Right atrium auricular region (tissue), 2 donors: ENCODE measurements around the gene C2. TPM values are rescaled to one million over a fixed set of nuclear protein-coding genes. Genes with fewer than 3 reads are reported as not detected.
"Not testable (repeated sequence)": the region's sequence is repeated elsewhere in the genome, so short reads cannot be mapped to it uniquely, and the experiment has no call there.

Experiments
- DNase-seq: peaks from one replicate; pipeline ENCODE4 v3.0.0-alpha.2; 2019; ENCODE audit warnings: low spot score
- H3K27ac ChIP-seq, 2 donors: fragments of 200-600 bp; sonication (generic); 1 replicate in 1 of 2; 2 replicates in 1 of 2; pipeline ENCODE4 v1.5.1; 2016 to 2019
- H3K27me3 ChIP-seq, 2 donors: fragments of 200-600 bp; sonication (generic); one replicate each; pipeline versions ENCODE4 v1.5.1 to v1.6.0; 2017 to 2019
- H3K36me3 ChIP-seq: fragments of 200-600 bp; sonication (generic); one replicate; pipeline ENCODE4 v1.5.1; 2016
- H3K4me1 ChIP-seq, 2 donors: fragments of 200-600 bp; sonication (generic); one replicate each; pipeline versions ENCODE4 v1.5.1 to v1.6.0; 2017 to 2019
- H3K4me3 ChIP-seq, 2 donors: fragments of 200-600 bp; sonication (generic); 1 replicate in 1 of 2; 2 replicates in 1 of 2; pipeline ENCODE4 v1.5.1; 2017 to 2019; ENCODE audit warnings: mild to moderate bottlenecking in 1 of 2, moderate library complexity in 1 of 2
- H3K9me3 ChIP-seq, 2 donors: fragments of 200-600 bp; sonication (generic); one replicate each; pipeline ENCODE4 v1.5.1; 2019
- CTCF ChIP-seq, 2 donors: fragments of 200-600 bp; sonication (generic); IDR thresholded peaks; one replicate each; pipeline ENCODE4 v1.5.1; 2019; ENCODE audit warnings: antibody characterized with exemption in 2 of 2
- total RNA-seq, 2 donors: library from RNA; depleted of rRNA; stranded (reverse); fragments of >200 nt; gene quantifications; one replicate each; pipeline ENCODE4 v1.1.0, GENCODE V29; 2016

C2 gene
- total RNA-seq, 2 donors from 2014 or later: 3.5 to 19.9 TPM

- peaks cover 0 to 13% of the 10 kb centered on the region in 2 donors for H3K4me1 ChIP-seq
- no peak overlapping the region for H3K27ac ChIP-seq
- TF ChIP-seq CTCF (IDR thresholded peaks at IDR 0.05): no peak
- no peaks in the 10 kb centered on the region for H3K9me3 ChIP-seq
- H3K4me3 ChIP-seq: no peak overlapping the region
- H3K27me3 ChIP-seq: no peaks in the 10 kb centered on the region
- DNase-seq: no peak
- no peaks in the 10 kb centered on the region for H3K36me3 ChIP-seq
Observed at GRCh38 chr6:31906122-31906521, 21.4 kb upstream of the C2 start.

GRCh38 chr6:31906727-31907126 lies 20.8 kb upstream of the C2 start:
- H3K27ac ChIP-seq, H3K4me3 ChIP-seq, H3K4me1 ChIP-seq: not testable (repeated sequence)

GRCh38 chr6:31907158-31907813 lies 20.2 kb upstream of the C2 start:
- Histone ChIP-seq H3K4me3 (no peak overlapping the region), H3K27ac (no peak overlapping the region), H3K9me3 (no peaks in the 10 kb centered on the region), H3K4me1 (peaks cover 0 to 9% of the 10 kb centered on the region in 2 donors), H3K36me3 (no peaks in the 10 kb centered on the region), H3K27me3 (no peaks in the 10 kb centered on the region)
- no peak for TF ChIP-seq CTCF (IDR thresholded peaks at IDR 0.05)
- no peak for DNase-seq

More at GRCh38 chr6:31906727-31907126, 20.8 kb upstream of the C2 start:
- not testable (repeated sequence) for H3K36me3 ChIP-seq, H3K27me3 ChIP-seq, DNase-seq, H3K9me3 ChIP-seq

- H3K4me1 ChIP-seq, H3K27ac ChIP-seq, H3K27me3 ChIP-seq, H3K4me3 ChIP-seq, H3K9me3 ChIP-seq, H3K36me3 ChIP-seq, DNase-seq: not testable (repeated sequence)
Observed at GRCh38 chr6:31908255-31908654, 19.3 kb upstream of the C2 start.

GRCh38 chr6:31908791-31909190 lies 18.7 kb upstream of the C2 start:
- Histone ChIP-seq H3K4me3 (no peak overlapping the region), H3K27me3 (no peaks in the 10 kb centered on the region), H3K4me1 (no peaks in the 10 kb centered on the region), H3K9me3 (no peaks in the 10 kb centered on the region), H3K27ac (no peak overlapping the region), H3K36me3 (no peaks in the 10 kb centered on the region)
- no peak for TF ChIP-seq CTCF (IDR thresholded peaks at IDR 0.05)
- DNase-seq: no peak

GRCh38 chr6:31909298-31909697 lies 18.2 kb upstream of the C2 start:
- not testable (repeated sequence) for H3K9me3 ChIP-seq, H3K36me3 ChIP-seq, H3K4me3 ChIP-seq, H3K27ac ChIP-seq, H3K4me1 ChIP-seq, H3K27me3 ChIP-seq, DNase-seq

- Histone ChIP-seq H3K9me3 (no peaks in the 10 kb centered on the region), H3K36me3 (no peaks in the 10 kb centered on the region), H3K4me1 (no peaks in the 10 kb centered on the region), H3K27me3 (no peaks in the 10 kb centered on the region), H3K4me3 (no peak overlapping the region), H3K27ac (no peak overlapping the region)
- no peak for DNase-seq
- TF ChIP-seq CTCF (IDR thresholded peaks at IDR 0.05): no peak
Observed at GRCh38 chr6:31911826-31912585, 15.5 kb upstream of the C2 start.
